Upper lobe of right lung (tissue), 1 donor: ENCODE results near the gene TPST1. TPM values are rescaled to one million over a fixed set of nuclear protein-coding genes. Genes with fewer than 3 reads are reported as not detected.
"Not testable (repeated sequence)": the region's sequence is repeated elsewhere in the genome, so short reads cannot be mapped to it uniquely, and the experiment has no call there.

Source experiments
- ATAC-seq: fragments of 200-7000 bp; cut with Tn5 transposase; one replicate; pipeline ENCODE4 v1.9.1; 2020; ENCODE audit warnings: mild to moderate bottlenecking, moderate library complexity
- DNase-seq: peaks from one replicate; pipeline ENCODE4 v3.0.0-alpha.2; 2020
- H3K27ac ChIP-seq: fragments of 200-600 bp; one replicate; pipeline ENCODE4 v1.8.0; 2022
- H3K27me3 ChIP-seq: fragments of 200-600 bp; one replicate; pipeline ENCODE4 v1.8.0; 2022; ENCODE audit warnings: mild to moderate bottlenecking
- H3K36me3 ChIP-seq: fragments of 200-600 bp; one replicate; pipeline ENCODE4 v1.8.0; 2022
- H3K4me1 ChIP-seq: fragments of 200-600 bp; one replicate; pipeline ENCODE4 v1.8.0; 2022
- H3K4me3 ChIP-seq: fragments of 200-600 bp; one replicate; pipeline ENCODE4 v1.8.0; 2022; ENCODE audit warnings: mild to moderate bottlenecking
- H3K9me3 ChIP-seq: fragments of 200-600 bp; one replicate; pipeline ENCODE4 v1.8.0; 2022
- intact Hi-C: fragments of 100-400 bp; cut with DNase I; formaldehyde crosslinking; loops from one replicate; pipeline ENCODE4 v1.11.0; 2022
- total RNA-seq: library from RNA; stranded (reverse); fragmentation: NEBNext Ultra II Directional; extraction: Animal tissue kit (Norgen Biotek cat#: 25700); gene quantifications from one replicate; pipeline ENCODE4 v1.2.1, GENCODE V29; 2021
- TF ChIP-seq, protein P1 (sequence below): fragments of 200-600 bp; IDR thresholded peaks from one replicate; pipeline ENCODE4 v1.8.0; 2022; ENCODE audit warnings: antibody characterized with exemption
- donor health status: DM: no; HTN: yes; CAD: no; lungs with severe emphysema.

TPST1 gene
- total RNA-seq, 1 donor from 2014 or later, result 20.1 TPM

DNA sequence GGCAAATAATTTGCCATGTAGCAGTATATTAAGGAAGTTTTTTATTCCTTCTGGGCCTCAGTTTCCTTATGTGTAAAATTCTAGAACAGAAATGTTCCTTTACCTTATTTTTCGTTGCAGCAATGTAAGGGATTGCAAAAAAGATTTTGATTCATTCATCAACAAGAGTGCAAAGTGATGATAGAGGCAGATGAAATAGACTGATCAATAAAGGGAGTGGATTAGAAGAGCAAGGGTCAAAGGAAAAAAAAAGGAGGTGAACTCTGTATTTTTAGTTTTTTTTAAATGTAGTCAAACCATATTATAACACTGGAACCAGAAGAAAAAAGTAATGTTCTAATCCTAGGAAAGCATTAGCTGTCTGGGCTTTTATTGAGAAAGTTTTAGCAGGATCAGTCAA lies 14.7 kb downstream of the TPST1 start:
- Histone ChIP-seq H3K36me3 (no peaks in the 10 kb centered on the region), H3K27ac (no peak overlapping the region), H3K4me3 (no peak overlapping the region), H3K4me1 (no peaks in the 10 kb centered on the region), H3K27me3 (no peaks in the 10 kb centered on the region), H3K9me3 (no peaks in the 10 kb centered on the region)
- no peak for DNase-seq
- intact Hi-C loops, result no loop called here
- no peak for ATAC-seq
- TF ChIP-seq, protein P1, sequence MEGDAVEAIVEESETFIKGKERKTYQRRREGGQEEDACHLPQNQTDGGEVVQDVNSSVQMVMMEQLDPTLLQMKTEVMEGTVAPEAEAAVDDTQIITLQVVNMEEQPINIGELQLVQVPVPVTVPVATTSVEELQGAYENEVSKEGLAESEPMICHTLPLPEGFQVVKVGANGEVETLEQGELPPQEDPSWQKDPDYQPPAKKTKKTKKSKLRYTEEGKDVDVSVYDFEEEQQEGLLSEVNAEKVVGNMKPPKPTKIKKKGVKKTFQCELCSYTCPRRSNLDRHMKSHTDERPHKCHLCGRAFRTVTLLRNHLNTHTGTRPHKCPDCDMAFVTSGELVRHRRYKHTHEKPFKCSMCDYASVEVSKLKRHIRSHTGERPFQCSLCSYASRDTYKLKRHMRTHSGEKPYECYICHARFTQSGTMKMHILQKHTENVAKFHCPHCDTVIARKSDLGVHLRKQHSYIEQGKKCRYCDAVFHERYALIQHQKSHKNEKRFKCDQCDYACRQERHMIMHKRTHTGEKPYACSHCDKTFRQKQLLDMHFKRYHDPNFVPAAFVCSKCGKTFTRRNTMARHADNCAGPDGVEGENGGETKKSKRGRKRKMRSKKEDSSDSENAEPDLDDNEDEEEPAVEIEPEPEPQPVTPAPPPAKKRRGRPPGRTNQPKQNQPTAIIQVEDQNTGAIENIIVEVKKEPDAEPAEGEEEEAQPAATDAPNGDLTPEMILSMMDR, result no peak

DNA sequence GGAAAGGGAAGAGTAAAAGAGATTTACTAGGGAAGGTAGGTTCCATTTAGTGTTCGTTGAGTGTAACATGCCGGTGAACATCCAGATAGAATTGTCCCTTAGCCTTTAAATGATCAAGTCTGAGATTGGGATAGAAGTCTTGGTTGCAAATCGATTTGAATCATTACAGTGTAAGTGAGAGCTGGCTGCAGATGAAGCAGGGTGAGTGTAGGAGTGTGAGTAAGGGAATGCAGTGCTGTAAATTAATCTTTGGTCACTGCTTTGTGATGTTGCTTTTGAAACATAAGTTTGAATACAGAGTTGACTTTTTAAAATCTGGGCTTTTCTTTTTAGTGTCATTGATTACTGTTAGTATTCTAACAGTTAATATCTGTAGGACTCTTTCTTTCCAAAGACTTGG lies 16.3 kb downstream of the TPST1 start:
- no peaks in the 10 kb centered on the region for H3K9me3 ChIP-seq

DNA sequence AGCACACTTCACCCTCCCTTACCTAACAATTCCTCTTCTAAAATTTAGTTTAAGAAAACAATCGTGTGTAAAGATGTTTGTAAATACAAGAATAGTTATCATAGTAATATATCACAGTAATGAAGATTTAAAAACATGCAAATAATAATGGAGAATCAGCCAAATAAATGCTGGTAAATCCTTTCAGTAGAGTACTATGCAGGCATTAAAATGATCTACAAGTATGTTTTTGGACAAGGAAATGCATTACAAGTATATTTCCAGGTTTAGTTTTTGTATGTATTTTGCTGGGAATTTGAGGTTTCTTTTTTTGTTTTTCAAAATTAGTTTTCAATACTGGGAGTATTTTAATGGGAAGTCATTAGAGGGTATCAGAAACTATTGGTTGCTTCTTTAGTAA lies 22.7 kb downstream of the TPST1 start:
- Histone ChIP-seq H3K27me3 (no peaks in the 10 kb centered on the region), H3K9me3 (no peaks in the 10 kb centered on the region), H3K27ac (no peak overlapping the region), H3K4me3 (no peak overlapping the region), H3K36me3 (no peaks in the 10 kb centered on the region), H3K4me1 (no peaks in the 10 kb centered on the region)
- intact Hi-C loops, result no loop called here
- TF ChIP-seq, protein P1, result no peak
- DNase-seq (no peak), ATAC-seq (no peak)

More for the DNA sequence above, 16.3 kb downstream of the TPST1 start:
- intact Hi-C loops, result no loop called here
- DNase-seq (no peak), ATAC-seq (no peak)
- Histone ChIP-seq H3K36me3 (no peaks in the 10 kb centered on the region), H3K27ac (no peak overlapping the region), H3K4me1 (no peaks in the 10 kb centered on the region), H3K4me3 (no peak overlapping the region), H3K27me3 (no peaks in the 10 kb centered on the region)
- TF ChIP-seq, protein P1, result no peak

DNA sequence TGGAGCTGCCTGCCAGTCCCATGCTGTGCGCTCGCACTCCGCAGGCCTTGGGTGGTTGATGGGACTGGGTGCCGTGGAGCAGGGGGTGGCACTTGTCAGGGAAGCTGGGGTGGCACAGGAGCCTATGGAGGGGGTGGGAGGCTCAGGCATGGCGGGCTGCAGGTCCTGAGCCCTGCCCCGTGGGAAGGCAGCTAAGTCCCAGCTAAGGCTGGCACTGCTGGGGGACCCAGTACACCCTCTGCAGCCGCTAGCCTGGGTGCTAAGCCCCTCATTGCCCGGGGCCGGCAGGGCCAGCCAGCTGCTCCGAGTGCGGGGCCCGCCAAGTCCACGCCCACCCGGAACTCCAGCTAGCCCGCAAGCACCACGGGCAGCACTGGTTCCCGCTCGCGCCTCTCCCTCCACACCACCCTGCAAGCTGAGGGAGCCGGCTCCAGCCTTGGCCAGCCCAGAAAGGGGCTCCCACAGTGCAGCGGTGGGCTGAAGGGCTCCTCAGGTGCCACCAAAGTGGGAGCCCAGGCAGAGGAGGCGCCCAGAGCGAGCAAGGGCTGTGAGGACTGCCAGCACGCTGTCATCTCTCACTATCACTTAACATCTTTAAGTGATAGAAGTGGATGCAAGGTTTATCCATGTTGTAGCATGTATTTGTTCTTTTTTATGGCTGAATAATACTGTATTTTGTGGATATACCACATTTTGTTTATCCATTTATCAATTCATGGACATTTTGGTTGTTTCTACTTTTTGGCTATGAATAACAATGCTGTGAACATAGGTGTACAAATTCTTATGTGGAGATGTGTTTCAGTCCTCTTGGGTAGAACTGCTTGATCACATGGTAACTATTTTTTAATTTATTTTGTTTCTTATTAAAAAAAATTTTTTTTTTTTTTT lies 26.4 kb downstream of the TPST1 start:
- ATAC-seq, H3K4me1 ChIP-seq, H3K27me3 ChIP-seq, H3K27ac ChIP-seq, intact Hi-C loops, H3K36me3 ChIP-seq, H3K4me3 ChIP-seq, DNase-seq, H3K9me3 ChIP-seq: not testable (repeated sequence)

DNA sequence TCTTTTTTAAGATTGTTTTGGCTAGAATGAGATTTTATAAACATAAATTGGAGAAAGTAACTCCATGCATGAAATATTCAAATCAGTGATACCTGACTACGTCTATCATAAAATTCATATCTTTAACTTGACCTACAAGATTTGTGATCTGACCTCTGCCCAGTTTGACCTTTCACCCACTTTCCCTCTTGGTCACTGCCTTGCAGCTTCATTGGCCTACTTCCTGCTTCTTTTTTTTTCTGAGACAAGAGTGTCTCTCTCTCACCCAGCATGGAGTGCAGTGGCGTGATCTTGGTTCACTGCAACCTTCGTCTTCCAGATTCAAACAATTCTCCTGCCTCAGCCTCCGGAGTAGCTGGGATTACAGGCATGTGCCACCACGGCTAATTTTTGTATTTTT lies 28.5 kb downstream of the TPST1 start:
- TF ChIP-seq, protein P1, result no peak
- no peaks in the 10 kb centered on the region for H3K9me3 ChIP-seq
- H3K27ac ChIP-seq, result no peak overlapping the region
- peaks cover 8% of the 10 kb centered on the region for H3K4me1 ChIP-seq
- no peak overlapping the region for H3K4me3 ChIP-seq
- H3K27me3 ChIP-seq, result no peaks in the 10 kb centered on the region
- H3K36me3 ChIP-seq, result no peaks in the 10 kb centered on the region
- intact Hi-C loops, result no loop called here
- DNase-seq (no peak), ATAC-seq (no peak)

DNA sequence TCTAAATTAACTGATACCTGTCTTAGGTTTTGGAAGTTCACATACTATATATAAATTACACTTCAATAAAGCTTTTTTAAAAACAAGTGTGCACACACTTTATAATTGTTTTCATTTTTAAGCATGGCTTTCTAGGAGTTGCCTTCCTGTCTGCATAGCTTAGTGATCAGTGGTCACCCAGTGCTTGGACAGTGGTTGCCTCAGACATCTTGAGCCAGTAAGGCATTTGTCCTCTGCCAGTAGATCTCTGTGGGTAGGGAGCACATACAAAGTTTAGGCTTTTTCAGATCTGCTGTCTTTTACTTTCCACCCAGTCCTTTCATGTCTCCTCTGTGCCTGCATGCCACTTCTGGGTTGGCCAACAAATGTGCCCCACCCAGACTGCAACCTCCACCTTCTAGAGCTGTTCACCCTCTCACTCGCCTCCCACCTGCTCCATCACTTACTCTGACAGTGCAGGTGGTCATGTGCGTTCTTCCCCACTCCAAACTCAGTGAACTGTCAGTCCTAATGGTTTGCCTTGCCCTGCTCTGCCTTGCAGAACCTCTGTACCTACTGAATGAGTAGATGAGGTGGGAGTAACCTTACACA lies 31.7 kb downstream of the TPST1 start:
- Histone ChIP-seq H3K4me1 (peaks cover 12% of the 10 kb centered on the region), H3K9me3 (no peaks in the 10 kb centered on the region), H3K4me3 (no peak overlapping the region), H3K36me3 (no peaks in the 10 kb centered on the region), H3K27ac (no peak overlapping the region), H3K27me3 (no peaks in the 10 kb centered on the region)
- TF ChIP-seq, protein P1, result no peak
- DNase-seq (no peak), ATAC-seq (peak; percentile 36)
- intact Hi-C loops, result no loop called here
